GM19324 (cell line): ENCODE measurements around the gene OSR1.
A peak's percentile ranks its signal among the peaks of the same experiment; 100 is the strongest.

Experiments used
- ATAC-seq: cut with Tn5 transposase; IDR thresholded peaks from one replicate; pipeline ENCODE4 v1.9.1; 2021; ENCODE audit warnings: mild to moderate bottlenecking, moderate library complexity; ENCODE audit not compliant: unreplicated experiment, low FRiP score

OSR1 gene

DNA sequence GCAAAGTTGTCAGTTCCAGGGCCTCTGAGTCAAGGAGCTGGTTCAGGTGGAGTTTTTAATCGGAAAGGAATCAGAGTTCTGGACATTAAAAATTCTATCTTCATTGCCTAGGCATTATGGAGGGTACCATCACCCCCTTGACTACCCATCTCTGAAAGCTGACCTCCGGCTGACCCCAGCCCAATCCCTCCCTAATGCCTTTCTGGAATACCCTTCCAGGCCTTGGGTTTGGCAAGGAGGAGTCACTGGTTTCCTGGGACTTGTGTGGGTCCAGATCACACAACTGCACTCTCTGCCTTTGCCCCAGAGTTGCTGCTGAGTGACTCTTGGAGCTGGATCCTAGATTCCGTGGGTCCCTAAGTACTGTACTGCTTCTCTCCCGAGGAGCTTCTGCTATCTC lies 1.0 kb upstream of the OSR1 start:
- no peak for ATAC-seq

GRCh38 chr2:19359021-19359357 lies 566 bp upstream of the OSR1 start:
- no peak for ATAC-seq

GRCh38 chr2:19357402-19358241 lies 801 bp downstream of the OSR1 start:
- ATAC-seq, result no peak

- no peak for ATAC-seq
These were observed 1.6 kb downstream of the OSR1 start for GRCh38 chr2:19356545-19357401.

GRCh38 chr2:19355931-19356544 lies 2.4 kb downstream of the OSR1 start:
- ATAC-seq, result no peak

DNA sequence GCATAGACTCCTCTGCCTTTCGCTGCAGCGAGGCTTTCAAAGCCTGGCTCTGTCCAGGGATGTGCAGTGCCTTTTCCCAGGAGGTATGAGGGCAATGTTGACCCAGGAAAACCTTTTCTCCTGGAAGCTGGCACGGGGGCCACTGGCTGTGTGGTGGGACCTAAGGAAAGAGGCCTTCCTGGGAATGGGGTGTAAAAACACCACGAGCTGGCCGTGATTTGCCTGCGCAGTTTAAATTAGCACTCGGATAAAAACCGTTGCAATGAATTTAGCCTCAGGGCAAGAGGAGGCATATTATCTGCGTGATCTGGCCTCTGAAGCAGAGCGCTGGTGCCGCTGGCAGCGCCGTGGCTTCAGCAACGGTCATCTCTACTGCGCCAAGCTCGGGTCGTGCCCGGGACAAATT lies 3.0 kb downstream of the OSR1 start:
- ATAC-seq, result no peak

- no peak for ATAC-seq
These were observed 3.4 kb downstream of the OSR1 start for GRCh38 chr2:19355014-19355405.

DNA sequence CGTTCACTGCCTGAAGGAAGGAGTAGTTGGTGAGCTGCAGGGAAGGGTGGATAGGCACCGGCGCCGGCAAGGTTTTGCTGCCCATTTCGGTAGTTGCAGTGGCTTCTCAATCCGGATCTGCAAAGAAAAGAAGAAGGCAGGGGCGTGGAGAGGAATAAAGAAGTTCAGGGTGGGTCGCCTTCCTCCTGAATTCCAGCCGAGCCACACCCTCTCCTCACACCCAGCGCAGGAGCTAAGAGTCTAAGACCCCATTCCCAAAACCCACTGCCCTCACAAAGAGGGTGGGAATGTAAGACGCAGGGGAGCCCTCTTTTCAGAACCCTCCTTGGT lies 4.7 kb downstream of the OSR1 start:
- ATAC-seq, result no peak

- no peak for ATAC-seq
These were observed 5.3 kb downstream of the OSR1 start for GRCh38 chr2:19352946-19353720.

GRCh38 chr2:19351899-19352697 lies 6.3 kb downstream of the OSR1 start:
- no peak for ATAC-seq

GRCh38 chr2:19351499-19351898 lies 6.9 kb downstream of the OSR1 start:
- ATAC-seq, result no peak

- no peak for ATAC-seq
These were observed 7.6 kb downstream of the OSR1 start for GRCh38 chr2:19350678-19351401.

GRCh38 chr2:19349911-19350677 lies 8.3 kb downstream of the OSR1 start:
- no peak for ATAC-seq

DNA sequence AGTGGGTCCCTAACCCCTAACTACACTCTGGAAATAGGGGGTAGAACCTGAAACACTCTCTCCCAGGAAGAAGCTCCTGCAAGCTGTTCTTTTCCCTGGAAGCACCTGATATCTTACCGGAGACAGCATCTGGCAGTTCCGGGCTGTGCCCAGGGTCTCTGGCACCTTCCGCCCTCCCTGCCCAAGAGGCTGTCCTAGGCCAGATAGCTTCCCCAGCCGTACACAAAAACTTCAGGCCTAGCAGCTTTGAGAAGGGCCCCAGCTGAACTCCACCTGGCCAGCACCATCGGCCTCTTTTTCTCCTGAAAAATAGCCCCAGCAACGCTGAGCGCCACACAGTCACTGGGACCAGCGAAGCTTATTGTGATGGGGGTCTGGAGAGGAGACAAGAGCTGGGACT lies 9.7 kb downstream of the OSR1 start:
- ATAC-seq, result no peak

DNA sequence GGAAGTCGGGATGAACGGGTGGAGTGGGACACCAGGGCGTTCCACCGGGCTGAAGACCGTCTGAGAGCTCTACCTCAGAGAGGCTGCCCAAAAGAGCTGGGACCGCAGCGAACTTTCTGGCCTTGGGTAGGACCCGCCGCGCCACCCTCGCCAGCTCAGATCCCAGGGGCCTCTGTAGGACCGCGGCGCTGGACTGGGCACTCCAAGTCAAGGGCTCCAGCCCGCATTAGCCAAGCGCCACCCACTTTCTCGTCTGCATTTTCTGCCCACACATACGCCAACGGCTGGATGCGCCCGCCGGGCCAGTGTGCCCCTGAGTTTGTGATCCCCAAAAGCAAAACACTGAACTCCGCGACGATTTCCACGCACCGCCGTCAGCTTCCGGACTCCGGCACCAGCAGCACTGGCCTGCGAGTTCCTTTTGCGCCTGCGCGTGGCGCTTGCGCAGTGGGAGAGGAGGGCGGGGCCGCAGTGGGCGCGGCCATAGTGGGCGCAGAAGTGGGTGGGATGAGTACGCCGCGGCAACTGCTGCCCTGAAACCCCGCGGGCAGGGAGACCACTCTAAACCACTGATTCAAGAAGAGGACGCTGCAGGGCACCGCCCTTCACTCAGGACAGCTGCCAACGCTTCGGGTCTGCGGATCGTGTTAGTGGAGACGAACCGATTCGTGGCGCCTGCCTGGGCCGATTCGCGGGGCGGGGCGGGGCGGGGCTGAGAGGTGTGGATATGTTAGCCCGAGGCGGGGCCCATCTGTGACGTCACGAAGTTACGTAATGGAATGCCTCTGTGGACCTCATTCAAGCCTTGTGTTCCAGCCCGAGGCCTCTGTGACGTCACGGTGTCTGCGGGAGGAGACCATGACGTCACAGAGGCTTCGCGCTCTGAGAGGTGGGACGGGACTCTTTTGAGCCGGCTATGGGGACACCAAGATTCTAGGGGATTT lies 10.5 kb downstream of the OSR1 start:
- ATAC-seq, result peak; percentile 97

- ATAC-seq, result no peak
These were observed 11.3 kb downstream of the OSR1 start for GRCh38 chr2:19346983-19347618.

DNA sequence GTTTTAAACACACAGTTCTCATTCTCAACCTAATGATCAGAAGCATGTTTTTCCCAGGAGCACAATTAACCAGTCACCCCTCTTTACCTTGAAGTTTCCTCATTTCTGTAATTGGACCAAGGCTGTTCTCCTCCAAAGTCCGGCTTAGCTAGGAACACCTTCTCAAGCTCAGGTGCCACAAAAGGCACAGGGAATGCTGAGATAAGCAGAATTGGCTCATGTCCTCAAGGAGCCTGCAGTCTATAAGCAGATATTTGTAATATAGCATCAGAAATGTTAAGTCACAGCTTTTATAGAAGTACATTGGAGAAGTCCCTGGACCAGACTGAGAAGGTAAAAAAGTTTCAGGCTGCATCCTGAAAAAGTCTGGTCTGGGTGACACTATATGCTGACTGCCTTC lies 20.7 kb downstream of the OSR1 start:
- ATAC-seq, result no peak
